Activated T-helper 17 cell treated with anti-CD3 and anti-CD28 coated beads, Interleukin-2, amount 50 U/mL, for 72 hours (primary cell): Measurements from ENCODE around the gene ABTB1. TPM values are rescaled to one million over a fixed set of nuclear protein-coding genes. Genes with fewer than 3 reads are reported as not detected.
"Not testable (repeated sequence)": the region's sequence is repeated elsewhere in the genome, so short reads cannot be mapped to it uniquely, and the experiment has no call there.

Experiments used
- ATAC-seq: fragments of 150-1000 bp; cut with Tn5 transposase; replicated peaks from 2 replicates; pipeline ENCODE4 v1.10.0; 2021; ENCODE audit warnings: mild to moderate bottlenecking, moderate library complexity
- H3K27ac Mint-ChIP-seq: one replicate; pipeline ENCODE4 v1.8.0; 2022; ENCODE audit warnings: mixed read lengths
- H3K27me3 Mint-ChIP-seq: one replicate; pipeline ENCODE4 v1.8.0; 2022; ENCODE audit warnings: mixed read lengths
- H3K36me3 Mint-ChIP-seq: one replicate; pipeline ENCODE4 v1.8.0; 2022; ENCODE audit warnings: low read depth, mild to moderate bottlenecking, mixed read lengths
- H3K4me1 Mint-ChIP-seq: one replicate; pipeline ENCODE4 v1.8.0; 2022; ENCODE audit warnings: mixed read lengths
- H3K4me3 Mint-ChIP-seq: one replicate; pipeline ENCODE4 v1.8.0; 2022; ENCODE audit warnings: mild to moderate bottlenecking, mixed read lengths
- H3K9me3 Mint-ChIP-seq: one replicate; pipeline ENCODE4 v1.8.0; 2022; ENCODE audit warnings: mixed read lengths
- total RNA-seq, 2 donors: library from RNA; stranded (reverse); gene quantifications; one replicate each; pipeline ENCODE4 v1.2.3, GENCODE V29; 2022

Gene ABTB1
- total RNA-seq, 2 donors from 2014 or later, result 16.1 to 23.6 TPM

DNA sequence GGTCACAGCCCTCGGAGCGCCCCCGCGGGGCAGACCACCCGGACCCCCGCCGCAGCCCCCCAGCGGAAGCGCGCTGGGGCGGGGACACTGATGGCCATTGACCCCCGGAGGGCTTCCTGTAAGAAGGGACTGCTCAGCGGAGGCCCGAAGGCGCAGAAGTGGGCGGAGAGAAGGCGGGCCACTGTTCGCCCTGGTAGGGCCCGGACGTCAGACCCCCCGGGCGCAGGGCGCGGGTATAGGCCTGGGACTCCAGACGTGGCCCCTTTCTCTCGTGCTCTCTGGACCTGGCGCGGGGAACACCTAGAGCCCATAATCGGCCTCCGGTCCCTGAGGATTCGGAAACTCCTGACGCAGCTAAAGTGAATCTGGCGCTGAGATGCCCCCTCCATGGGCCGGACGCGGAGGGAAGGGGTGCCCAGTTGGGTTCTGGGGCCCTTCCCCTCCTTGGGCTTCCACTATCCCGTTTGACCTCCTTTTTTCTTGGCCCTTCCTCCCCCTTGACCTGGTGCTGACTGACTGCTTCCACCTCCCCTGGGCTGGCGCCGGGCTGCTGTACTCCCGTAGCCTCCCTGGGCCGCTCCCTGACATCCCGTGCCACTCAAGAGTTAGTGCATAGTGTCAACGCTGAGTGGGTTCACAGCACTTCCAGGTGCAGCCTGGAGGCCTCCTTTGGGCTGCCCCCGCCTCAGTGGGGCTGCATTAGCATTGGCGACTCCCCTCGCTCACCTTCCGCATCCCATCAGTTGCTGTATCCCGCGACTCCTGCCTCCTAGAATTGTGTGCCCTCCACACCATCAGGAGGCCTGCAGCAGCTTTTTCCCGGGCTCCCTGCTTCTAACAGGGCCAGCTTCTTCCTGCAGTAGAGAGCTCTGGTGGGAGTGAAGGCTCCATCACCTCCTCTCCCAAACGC, 694 bp downstream of the ABTB1 start:
- peaks cover 7% of the 10 kb centered on the region for H3K36me3 Mint-ChIP-seq
- peak overlapping the region; percentile 75 for H3K27ac Mint-ChIP-seq
- H3K9me3 Mint-ChIP-seq, result no peaks in the 10 kb centered on the region
- H3K4me1 Mint-ChIP-seq, result peaks cover 23% of the 10 kb centered on the region
- H3K4me3 Mint-ChIP-seq, result peak overlapping the region; percentile 89
- H3K27me3 Mint-ChIP-seq, result no peaks in the 10 kb centered on the region
- ATAC-seq, result peak; percentile 62

DNA sequence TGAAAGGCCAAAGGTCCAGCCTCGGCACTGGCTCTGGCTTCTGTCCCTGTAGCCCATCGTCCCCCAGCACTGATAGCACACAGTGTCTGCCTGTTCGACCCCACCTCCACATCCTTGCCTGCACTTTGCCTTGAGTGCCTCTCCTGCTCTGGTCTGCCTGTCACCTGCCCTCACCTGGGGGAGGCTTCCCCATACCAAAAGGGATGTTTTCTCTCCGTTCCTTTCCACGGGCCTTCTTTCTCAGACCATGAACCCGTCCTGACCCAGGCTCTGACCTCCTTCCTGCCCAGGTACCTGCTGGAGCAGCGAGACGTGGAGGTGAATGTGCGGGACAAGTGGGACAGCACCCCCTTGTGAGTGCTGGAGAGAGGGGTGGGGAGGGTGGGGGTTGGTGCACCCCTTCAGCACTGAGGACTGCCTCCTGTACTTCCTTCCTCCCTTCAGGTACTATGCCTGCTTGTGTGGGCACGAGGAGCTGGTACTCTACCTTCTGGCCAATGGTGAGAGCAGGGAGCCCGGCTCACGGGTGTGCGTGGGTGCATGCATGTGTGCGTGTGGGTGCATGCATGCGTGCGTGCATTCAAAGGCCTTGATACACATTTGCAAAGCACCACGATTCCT, 1.5 kb downstream of the ABTB1 start:
- Mint-ChIP-seq H3K4me1 (peaks cover 23% of the 10 kb centered on the region), H3K27ac (peak overlapping the region; percentile 75), H3K27me3 (no peaks in the 10 kb centered on the region), H3K36me3 (peaks cover 7% of the 10 kb centered on the region), H3K9me3 (no peaks in the 10 kb centered on the region), H3K4me3 (peak overlapping the region; percentile 89)
- no peak for ATAC-seq

DNA sequence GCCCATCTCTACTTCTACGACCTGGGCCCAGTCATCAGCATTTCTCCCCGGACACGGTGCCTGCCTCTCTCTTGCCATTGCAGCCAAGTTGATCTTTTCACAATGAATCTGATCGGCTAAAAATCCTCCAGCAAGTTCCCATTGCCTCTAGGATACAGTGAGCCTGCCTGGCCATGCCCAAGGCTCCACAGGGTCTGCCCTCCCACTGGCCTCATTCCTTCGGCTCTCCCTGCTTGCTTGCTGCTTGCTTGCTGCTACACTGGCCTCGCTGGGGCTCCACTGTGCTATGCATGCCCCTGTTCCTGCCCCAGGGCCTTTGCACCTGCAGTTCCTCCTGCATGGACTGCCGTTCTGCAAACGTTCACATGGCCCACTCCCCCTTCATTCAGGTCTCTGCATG, 2.0 kb downstream of the ABTB1 start:
- H3K27ac Mint-ChIP-seq, result peak overlapping the region; percentile 18
- H3K9me3 Mint-ChIP-seq, result no peaks in the 10 kb centered on the region
- no peaks in the 10 kb centered on the region for H3K27me3 Mint-ChIP-seq
- peak overlapping the region; percentile 89 for H3K4me3 Mint-ChIP-seq
- no peak for ATAC-seq
- H3K36me3 Mint-ChIP-seq, result peaks cover 7% of the 10 kb centered on the region
- peaks cover 23% of the 10 kb centered on the region for H3K4me1 Mint-ChIP-seq

DNA sequence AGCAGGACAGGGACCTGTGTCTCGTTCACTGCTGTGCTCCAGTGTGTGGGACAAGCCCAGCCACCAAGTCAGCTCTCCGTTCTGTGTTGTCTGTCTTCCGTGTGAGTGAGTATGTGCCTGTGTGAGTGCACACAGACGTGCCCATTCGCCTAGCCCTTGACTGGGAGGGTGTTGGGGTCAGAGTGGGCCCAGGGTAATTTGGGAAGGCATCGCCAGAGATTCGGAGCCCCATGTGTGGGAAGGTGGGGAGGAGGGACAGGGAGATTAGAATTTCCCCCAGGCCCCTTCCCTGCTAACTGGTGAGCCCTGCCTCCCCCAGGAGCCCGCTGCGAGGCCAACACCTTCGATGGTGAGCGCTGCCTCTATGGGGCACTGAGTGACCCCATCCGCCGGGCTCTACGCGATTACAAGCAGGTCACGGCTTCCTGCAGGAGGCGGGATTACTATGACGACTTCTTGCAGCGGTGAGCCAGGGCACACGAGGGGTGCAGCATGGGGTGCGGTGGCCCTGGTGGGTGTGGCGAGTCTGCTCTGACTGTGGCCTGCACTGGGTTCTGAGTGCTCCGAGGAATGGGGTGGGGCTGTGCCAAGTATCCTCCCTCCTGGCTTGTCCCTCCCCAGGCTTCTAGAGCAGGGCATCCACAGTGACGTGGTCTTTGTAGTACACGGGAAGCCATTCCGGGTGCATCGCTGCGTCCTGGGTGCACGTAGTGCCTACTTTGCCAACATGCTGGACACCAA, 3.1 kb downstream of the ABTB1 start:
- peaks cover 7% of the 10 kb centered on the region for H3K36me3 Mint-ChIP-seq
- ATAC-seq, result no peak
- H3K9me3 Mint-ChIP-seq, result no peaks in the 10 kb centered on the region
- H3K27ac Mint-ChIP-seq, result peak overlapping the region; percentile 62
- H3K4me1 Mint-ChIP-seq, result peaks cover 23% of the 10 kb centered on the region
- no peaks in the 10 kb centered on the region for H3K27me3 Mint-ChIP-seq
- no peak overlapping the region for H3K4me3 Mint-ChIP-seq

DNA sequence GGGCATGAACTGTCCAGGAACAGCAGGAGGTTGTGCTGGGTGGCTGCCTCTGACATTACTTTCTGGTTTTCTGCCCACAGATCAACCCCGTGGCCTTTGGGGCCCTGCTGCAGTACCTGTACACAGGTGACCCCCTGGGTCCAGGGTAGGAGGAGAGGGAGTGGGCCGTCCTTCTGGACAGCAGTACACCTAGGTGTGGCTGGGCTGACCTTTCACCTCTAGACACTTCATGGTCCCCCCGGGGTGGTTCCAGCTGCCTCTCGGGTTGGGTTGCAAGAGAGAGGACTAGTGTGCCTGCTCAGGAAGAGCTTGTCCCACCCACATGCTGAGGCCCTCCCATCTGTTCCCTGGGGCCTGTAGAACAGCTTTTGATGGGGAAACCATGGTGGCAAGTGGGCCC, 3.7 kb downstream of the ABTB1 start:
- Mint-ChIP-seq H3K27ac (peak overlapping the region; percentile 62), H3K27me3 (no peaks in the 10 kb centered on the region)

DNA sequence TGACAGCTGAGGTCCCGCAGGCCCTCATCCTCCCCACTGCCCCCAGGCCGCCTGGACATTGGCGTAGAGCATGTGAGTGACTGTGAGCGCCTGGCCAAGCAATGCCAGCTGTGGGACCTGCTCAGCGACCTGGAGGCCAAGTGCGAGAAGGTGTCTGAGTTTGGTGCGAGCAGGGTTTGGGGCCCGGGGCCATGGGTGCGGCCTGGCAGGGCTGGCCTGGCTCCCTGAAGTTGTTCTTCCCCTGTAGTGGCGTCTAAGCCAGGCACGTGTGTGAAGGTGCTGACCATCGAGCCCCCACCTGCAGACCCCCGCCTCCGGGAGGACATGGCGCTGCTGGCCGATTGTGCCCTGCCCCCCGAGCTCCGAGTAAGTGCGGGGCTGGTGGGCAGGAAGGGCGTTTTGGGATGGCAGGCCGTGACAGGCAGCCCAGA, 4.2 kb downstream of the ABTB1 start:
- peaks cover 23% of the 10 kb centered on the region for H3K4me1 Mint-ChIP-seq
- H3K36me3 Mint-ChIP-seq, result peaks cover 7% of the 10 kb centered on the region
- H3K9me3 Mint-ChIP-seq, result no peaks in the 10 kb centered on the region
- no peak overlapping the region for H3K4me3 Mint-ChIP-seq
- no peak overlapping the region for H3K27ac Mint-ChIP-seq
- ATAC-seq, result no peak
- no peaks in the 10 kb centered on the region for H3K27me3 Mint-ChIP-seq

More for the DNA sequence above, 3.7 kb downstream of the ABTB1 start:
- Mint-ChIP-seq H3K36me3 (peaks cover 7% of the 10 kb centered on the region), H3K9me3 (no peaks in the 10 kb centered on the region), H3K4me3 (no peak overlapping the region), H3K4me1 (peaks cover 23% of the 10 kb centered on the region)
- no peak for ATAC-seq

DNA sequence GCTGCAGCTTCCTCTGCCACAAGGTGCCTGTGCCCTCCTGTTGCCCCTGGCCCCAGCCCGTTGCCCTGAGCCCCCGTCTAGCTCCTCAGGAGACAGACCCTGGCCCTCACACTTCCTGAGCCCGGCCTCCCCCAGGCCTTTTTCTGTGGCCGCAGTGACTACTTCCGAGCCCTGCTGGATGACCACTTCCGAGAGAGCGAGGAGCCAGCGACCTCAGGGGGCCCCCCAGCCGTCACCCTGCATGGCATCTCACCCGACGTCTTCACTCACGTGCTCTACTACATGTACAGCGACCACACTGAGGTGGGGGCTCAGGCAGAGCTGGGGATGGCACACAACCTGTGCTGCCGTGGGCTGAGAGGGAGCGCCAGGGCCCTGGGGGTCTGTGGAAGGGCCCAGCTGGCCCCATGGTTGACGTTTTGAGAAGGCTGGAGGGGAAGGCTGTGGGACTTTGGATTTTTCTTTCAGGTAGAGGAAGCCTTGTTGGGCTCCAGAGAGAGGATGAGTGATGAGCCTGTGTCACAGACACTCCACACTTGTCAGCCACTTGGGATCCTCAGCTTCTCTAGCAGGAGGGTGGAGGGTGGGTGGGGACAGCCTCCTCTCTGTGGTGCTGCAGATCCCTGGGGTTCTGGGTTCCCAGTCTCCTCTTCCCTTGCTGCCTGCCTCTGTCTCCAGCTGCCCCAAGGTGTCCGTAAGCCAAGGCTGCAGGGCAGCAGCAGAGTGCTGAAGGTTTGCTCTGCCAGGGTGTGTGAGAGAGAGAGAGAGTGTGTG, 5.0 kb downstream of the ABTB1 start:
- Mint-ChIP-seq H3K36me3 (peaks cover 7% of the 10 kb centered on the region), H3K9me3 (no peaks in the 10 kb centered on the region), H3K4me1 (peaks cover 23% of the 10 kb centered on the region), H3K4me3 (no peak overlapping the region), H3K27ac (no peak overlapping the region), H3K27me3 (no peaks in the 10 kb centered on the region)
- no peak for ATAC-seq

DNA sequence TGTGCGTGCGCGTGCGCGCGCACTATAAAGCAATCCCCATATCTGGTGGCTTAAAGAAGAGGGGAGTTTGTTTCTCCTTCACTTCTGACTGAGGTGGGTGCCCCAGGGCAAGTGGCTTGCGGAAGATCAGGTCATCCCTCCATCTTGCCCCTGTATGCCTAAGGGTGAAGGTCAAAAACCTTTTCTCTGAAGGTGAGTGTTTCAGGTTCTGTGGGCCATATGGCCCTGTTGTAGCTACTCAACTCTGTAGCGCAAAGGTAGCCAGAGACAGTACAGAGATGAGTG, 5.5 kb downstream of the ABTB1 start:
- ATAC-seq, result no peak
- H3K36me3 Mint-ChIP-seq, result peaks cover 7% of the 10 kb centered on the region
- H3K27me3 Mint-ChIP-seq, result no peaks in the 10 kb centered on the region
- H3K4me3 Mint-ChIP-seq, result no peak overlapping the region
- H3K27ac Mint-ChIP-seq, result no peak overlapping the region
- H3K9me3 Mint-ChIP-seq, result no peaks in the 10 kb centered on the region
- peaks cover 23% of the 10 kb centered on the region for H3K4me1 Mint-ChIP-seq

DNA sequence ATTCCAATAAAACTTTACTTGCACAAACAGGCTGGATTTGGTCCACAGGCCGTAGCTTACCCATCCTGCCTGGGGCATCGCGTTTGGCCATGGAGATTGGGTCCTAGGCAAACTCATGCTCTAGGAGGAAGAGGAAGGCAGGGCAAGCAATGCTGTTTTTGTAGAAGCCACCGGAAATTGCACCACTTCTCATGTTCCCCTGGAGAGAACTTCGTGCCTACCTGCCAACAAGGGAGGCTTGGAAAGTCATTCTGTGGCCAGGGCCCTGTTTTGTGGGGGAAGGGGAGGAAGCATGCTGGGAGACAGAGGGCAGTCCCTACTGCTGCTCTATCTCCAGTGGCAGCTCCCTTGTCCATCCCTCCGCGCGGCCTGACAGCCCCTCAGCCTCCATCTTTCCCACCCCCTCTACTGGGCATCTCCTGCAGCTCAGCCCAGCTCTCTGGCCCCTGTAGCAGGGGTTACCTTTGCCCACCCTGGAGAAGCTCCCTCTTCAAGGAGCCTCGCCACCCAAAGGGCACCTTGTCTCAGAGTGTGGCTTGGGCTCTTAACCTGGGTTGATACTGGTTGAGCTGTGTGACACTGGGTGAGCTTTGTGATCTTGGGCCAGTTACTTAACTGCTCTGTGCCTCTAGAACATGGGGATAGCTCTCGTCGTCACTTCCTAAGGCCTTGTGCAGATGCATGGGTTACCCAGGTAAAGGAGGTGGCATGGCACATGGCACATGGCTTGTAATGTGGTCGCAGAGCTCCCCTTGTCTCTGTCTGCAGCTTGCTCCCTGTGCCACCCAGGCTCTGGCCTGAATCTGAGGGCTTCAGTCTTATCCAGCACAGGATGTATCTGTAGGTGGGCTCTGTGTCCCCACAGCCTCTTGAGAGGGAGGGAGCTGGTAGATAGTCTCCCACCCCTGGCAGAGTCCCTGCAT, 6.1 kb downstream of the ABTB1 start:
- no peaks in the 10 kb centered on the region for H3K27me3 Mint-ChIP-seq
- no peak overlapping the region for H3K4me3 Mint-ChIP-seq
- H3K9me3 Mint-ChIP-seq, result no peaks in the 10 kb centered on the region
- no peak overlapping the region for H3K27ac Mint-ChIP-seq
- peaks cover 20% of the 10 kb centered on the region for H3K4me1 Mint-ChIP-seq
- H3K36me3 Mint-ChIP-seq, result peaks cover 7% of the 10 kb centered on the region
- ATAC-seq, result no peak

DNA sequence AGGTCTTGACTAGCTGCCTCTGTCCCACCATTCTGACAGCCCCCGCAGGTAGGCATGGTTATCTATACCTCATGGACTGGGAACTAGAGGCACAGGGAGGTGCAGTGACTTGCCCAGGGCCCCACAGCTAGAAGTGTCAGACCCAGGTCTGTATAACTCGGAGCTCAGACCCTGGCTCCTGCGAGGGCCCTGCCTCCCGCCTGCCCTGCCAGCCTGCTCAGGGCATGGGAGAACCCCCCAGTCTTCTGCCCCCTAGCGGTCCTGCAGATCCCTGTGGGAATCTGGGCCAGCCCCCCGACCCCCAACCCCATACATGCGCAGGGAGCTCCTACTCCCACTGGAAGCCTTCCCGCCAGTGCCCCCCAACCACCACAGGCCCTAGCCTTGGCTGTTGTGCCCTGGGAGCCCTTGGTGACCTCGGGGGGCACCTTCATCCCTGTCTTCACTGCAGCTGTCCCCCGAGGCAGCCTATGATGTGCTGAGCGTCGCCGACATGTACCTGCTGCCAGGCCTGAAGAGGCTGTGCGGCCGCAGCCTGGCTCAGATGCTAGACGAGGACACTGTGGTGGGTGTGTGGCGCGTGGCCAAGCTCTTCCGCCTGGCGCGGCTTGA, 6.9 kb downstream of the ABTB1 start:
- Mint-ChIP-seq H3K4me3 (no peak overlapping the region), H3K9me3 (no peaks in the 10 kb centered on the region), H3K27me3 (no peaks in the 10 kb centered on the region), H3K36me3 (peaks cover 7% of the 10 kb centered on the region), H3K4me1 (peaks cover 12% of the 10 kb centered on the region), H3K27ac (no peak overlapping the region)
- no peak for ATAC-seq

DNA sequence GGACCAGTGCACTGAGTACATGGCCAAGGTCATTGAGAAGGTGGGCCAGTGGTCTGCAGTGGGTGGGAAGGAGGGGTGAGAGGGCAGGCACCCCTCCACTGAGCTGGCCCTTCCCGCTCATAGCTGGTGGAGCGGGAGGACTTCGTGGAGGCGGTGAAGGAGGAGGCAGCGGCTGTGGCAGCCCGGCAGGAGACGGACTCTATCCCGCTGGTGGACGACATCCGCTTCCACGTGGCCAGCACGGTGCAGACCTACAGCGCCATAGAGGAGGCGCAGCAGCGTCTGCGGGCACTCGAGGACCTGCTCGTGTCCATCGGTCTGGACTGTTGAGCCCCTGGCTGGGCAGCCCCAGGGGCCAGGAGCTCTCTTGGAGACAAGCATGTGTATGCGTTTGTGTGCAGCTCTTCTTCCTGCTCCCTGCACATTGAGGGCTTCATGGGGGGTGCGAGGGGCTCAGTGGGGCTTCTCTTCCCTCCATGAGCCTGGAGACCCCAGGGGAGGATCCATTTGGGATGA, 7.5 kb downstream of the ABTB1 start:
- no peaks in the 10 kb centered on the region for H3K9me3 Mint-ChIP-seq
- peaks cover 7% of the 10 kb centered on the region for H3K36me3 Mint-ChIP-seq
- peaks cover 8% of the 10 kb centered on the region for H3K4me1 Mint-ChIP-seq
- no peak for ATAC-seq
- no peak overlapping the region for H3K4me3 Mint-ChIP-seq
- no peaks in the 10 kb centered on the region for H3K27me3 Mint-ChIP-seq
- H3K27ac Mint-ChIP-seq, result no peak overlapping the region

DNA sequence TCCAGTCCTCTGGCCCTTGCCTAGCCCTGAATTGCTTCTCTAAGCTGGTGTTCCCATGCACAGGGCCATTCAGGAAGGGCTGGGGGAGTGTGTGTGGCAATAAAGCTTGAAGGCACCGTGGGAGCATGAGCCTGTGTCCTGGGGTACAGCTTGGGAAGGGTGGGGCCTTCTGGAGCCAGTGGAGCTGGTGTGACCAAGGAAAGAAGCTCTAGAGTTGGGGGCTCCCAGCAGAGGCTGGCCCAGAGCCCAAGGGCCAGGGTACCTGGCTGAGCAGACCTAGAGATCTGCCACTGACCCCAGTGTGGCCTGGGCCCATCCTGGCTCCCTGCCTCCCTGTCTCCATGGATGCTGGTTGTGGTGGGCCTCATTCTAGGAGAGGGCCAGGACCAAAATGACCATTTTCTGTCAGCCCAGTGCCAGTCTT, 8.1 kb downstream of the ABTB1 start:
- peaks cover 6% of the 10 kb centered on the region for H3K4me1 Mint-ChIP-seq
- no peak for ATAC-seq
- no peak overlapping the region for H3K4me3 Mint-ChIP-seq
- no peaks in the 10 kb centered on the region for H3K27me3 Mint-ChIP-seq
- H3K27ac Mint-ChIP-seq, result peak overlapping the region; percentile 22
- H3K36me3 Mint-ChIP-seq, result peaks cover 7% of the 10 kb centered on the region
- H3K9me3 Mint-ChIP-seq, result no peaks in the 10 kb centered on the region

DNA sequence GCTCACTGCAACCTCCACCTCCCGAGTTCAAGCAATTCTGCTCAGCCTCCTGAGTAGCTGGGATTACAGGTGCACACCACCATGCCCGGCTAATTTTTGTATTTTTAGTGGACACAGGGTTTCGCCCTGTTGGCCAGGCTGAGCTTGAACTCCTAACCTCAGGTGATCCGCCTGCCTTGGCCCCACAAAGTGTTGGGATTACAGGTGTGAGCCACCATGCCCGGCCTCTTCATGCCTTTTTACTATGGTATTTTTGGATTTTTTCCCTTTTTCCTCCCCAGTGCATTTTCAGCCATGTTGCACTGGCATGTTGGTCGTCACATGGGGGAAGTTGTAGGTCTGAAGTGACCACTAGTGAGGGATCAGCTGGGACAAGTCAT, 9.4 kb downstream of the ABTB1 start:
- H3K27ac Mint-ChIP-seq, H3K27me3 Mint-ChIP-seq, H3K4me1 Mint-ChIP-seq, ATAC-seq, H3K36me3 Mint-ChIP-seq, H3K4me3 Mint-ChIP-seq, H3K9me3 Mint-ChIP-seq: not testable (repeated sequence)
